ENCODE results near the gene PNLIP. TPM values are rescaled to one million over a fixed set of nuclear protein-coding genes. Genes with fewer than 3 reads are reported as not detected.

PNLIP gene
- total RNA-seq = 0.12 TPM

GRCh38 chr10:116545756-116546155 is at the start of gene PNLIP:
Gene PNLIP (plus strand): TSS chr10:116545931. CDS start chr10:116546093, 162 bp downstream.

GRCh38 chr10:116590590-116591444 is 45.1 kb downstream of the PNLIP start, which contains the start of gene PNLIPRP1:
Gene PNLIPRP1 (plus strand): TSS chr10:116590959. CDS start chr10:116591130, 171 bp downstream.

Small RNA genes lying within 50 kb of the gene (small RNA-seq; reads per million reads assigned to genes)
- gene RNU6-1090P (ENCODE audit: low replicate concordance) = not detected

Other genes starting within 250 kb of the PNLIP start
- gene CCDC172, start 221.5 kb upstream of the PNLIP start, total RNA-seq = not detected
- gene PNLIPRP3, start 118.1 kb upstream of the PNLIP start, total RNA-seq = not detected
- gene PNLIPRP1, start 45.0 kb downstream of the PNLIP start, total RNA-seq = not detected
- gene PNLIPRP2, start 75.0 kb downstream of the PNLIP start, total RNA-seq = not detected
- gene HSPA12A, start 196.6 kb downstream of the PNLIP start, total RNA-seq = 26.6 TPM

Measured in metanephros (tissue), 2 donors.